ENCODE data around the gene ASCL4.
"Not testable (repeated sequence)": the region's sequence is repeated elsewhere in the genome, so short reads cannot be mapped to it uniquely, and the experiment has no call there.

ASCL4 gene, protein sequence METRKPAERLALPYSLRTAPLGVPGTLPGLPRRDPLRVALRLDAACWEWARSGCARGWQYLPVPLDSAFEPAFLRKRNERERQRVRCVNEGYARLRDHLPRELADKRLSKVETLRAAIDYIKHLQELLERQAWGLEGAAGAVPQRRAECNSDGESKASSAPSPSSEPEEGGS

DNA sequence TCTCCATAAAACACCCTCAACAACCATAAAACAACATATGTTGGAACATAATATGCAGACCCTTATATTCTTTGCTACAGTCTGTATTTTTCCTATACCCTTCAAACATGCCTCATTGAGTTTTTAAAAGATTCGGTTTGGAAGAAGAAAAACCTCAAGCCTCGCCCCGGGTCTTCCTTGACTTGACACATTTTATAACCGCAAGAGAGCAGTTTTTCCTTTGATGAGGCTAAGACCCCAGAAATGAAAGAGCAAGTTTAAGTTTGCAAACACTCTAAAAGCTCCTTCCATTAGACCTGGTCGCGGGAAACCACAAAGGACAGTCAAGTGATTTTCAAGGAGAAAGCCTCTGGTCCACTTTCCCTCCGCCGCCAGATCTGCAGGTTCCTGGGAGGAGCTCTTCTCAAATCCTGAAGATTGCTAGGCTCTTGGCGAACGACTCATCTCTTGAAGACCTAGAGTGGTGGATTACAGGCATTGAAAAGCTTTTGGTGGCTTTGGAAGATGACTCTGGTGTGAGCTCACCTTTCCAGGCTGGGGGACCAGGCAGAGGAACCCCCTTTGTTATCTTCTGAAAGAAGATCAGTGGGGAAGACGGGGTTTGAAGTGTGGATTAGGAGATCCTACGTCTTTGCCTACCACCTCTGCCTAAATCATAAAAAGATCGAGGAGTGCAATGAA, at the start of gene ASCL4:
Gene ASCL4 (plus strand): TSS at position 356 of the 681 bp plus-strand sequence. CDS start 515 bp downstream, outside the sequence.
- DNase-seq (ENCODE audit: low read depth) = no peak

DNA sequence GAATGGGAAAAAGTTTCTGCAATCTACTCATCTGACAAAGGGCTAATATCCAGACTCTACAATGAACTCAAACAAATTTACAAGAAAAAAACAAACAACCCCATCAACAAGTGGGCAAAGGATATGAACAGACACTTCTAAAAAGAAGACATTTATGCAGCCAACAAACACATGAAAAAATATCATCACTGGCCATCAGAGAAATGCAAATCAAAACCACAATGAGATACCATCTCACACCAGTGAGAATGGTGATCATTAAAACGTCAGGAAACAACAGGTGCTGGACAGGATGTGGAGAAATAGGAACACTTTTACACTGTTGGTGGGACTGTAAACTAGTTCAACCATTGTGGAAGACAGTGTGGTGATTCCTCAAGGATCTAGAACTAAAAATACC, 47.2 kb upstream of the ASCL4 start:
- not testable (repeated sequence) for DNase-seq (ENCODE audit: low read depth)

DNA sequence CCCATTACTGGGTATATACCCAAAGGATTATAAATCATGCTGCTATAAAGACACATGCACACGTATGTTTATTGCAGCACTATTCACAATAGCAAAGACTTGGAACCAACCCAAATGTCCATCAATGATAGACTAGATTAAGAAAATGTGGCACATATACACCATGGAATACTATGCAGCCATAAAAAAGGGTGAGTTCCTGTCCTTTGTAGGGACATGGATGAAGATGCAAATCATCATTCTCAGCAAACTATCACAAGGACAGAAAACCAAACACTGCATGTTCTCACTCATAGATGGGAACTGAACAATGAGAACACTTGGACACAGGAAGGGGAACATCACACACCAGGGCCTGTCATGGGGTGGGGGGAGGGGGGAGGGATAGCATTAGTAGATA, 46.8 kb upstream of the ASCL4 start:
- DNase-seq (ENCODE audit: low read depth) = not testable (repeated sequence)

DNA sequence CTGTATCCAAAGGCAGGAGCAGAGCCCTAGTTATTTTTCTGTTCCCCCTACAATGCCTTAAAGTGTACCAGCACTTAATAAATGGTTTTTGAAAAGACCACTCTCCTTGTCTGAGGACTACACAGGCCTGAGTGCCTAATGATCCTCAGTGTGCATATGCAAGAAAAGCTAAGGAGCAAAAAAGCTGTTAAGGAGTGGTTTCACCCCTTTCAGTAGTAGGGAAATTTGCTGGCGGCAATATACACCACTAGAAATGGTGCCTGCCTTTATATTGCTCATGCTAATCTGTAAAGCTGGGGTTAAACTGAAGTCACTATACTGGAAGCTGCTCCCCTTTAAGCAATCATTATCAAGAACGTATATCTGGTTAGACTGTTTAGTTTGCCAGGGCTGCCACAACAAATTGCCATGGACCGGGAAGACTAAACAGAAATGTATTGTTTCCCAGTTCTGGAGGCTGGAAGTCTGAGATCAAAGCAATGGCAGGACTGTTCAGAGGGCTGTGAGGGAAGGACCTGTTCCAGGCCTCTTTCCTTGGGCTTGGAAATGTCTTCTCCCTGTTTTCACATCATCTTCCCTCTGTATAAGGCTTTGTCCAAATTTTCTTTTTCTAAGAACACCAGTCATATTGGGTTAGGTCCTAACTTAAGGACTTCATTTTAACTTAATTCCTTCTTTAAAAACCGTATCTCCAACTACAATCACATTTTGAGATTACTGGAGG, 43.7 kb upstream of the ASCL4 start:
- no peak for DNase-seq (ENCODE audit: low read depth)

DNA sequence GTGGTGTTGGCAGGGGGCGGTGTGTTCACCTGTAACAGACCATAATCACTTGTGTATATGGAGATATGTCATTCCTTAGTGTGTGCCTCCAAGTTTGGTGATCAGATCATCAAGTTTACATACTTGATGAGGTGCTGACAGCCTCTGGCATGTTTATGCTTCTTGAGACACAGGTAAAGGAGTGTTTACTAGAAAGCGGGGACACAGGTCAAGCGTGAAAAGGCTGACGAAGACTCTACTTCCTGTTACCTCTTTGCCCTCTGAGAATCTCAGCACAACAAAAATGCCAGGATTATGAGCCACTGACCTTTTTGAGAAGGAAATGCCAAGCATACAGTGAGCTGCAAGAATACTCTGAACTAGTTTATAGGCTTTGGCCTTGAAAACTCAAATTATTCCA, 43.1 kb upstream of the ASCL4 start:
- DNase-seq (ENCODE audit: low read depth) = no peak

DNA sequence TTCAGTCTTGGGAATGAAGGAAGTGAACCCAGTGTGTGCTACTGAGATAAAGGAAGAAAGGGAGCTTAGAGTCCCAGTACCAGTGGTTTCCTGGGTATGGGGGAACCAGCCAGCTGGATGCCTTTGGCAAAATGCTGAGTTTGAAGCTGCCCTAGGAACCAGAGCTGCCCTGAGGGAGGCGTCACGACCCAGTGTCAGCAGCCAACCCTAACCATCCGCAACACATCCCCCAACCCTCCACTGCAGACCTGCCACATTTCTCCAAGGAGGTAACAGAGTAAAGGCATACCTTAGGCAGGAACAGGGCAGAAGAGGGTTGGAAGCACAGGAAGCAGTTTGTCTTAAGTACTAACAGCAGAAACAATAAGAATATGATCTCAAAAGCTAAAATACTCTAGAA, 42.1 kb upstream of the ASCL4 start:
- DNase-seq (ENCODE audit: low read depth) = no peak

DNA sequence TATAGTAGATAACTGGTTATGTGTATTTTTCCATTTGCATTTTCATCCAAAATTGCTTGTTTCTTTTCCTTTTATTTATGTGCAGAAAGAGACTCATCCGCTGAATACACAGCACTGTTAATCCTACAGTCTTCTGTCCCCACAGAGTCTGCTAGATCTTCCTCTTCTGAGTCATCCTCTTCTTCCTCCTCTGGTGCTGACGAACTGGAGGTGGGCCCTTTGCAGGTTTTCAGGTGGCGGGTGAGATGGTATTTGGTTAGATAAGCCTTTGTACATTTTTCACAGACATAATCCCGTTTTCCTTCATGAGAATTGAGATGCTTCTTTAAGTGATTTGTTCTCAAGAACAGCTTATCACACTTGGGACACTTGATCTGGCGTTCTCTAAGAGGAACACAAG, 40.4 kb upstream of the ASCL4 start:
- DNase-seq (ENCODE audit: low read depth) = no peak

DNA sequence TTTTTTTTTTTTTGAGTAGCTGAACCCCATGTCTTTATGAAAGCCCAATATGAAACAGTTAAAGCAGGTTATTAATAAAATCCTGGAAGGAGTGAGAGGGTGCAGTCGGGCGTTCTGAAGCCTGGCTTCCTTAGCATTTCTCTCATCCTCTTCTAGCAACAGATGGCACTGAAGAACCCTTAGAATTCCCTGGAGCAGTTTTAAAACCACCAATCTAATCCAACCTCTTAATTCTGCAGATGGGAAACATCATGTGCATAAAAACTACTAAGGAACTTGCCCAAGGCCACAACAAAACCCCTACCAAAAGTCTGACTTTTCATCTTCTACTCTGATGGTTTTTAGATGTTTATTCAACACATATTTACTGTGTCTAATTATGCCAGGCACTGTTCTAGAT, 38.7 kb upstream of the ASCL4 start:
- no peak for DNase-seq (ENCODE audit: low read depth)

DNA sequence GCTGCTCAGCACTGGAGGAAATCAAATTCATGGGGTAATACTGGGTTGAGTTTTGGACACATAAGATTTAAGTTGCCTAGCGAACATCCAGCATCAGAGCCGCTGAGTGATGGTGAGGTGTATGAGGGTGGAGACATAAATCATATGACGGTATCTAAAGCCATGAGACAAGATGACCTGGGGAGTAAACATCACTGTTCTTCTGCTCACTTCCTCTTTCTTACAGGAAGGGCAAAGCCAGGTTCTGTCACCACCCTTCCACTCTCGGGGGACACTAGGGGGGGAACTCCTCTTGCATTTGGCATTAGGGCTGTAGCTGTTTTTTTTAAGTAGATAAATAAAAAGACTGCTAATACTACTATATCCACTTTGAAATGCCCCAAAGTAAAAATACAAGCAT, 37.6 kb upstream of the ASCL4 start:
- no peak for DNase-seq (ENCODE audit: low read depth)

DNA sequence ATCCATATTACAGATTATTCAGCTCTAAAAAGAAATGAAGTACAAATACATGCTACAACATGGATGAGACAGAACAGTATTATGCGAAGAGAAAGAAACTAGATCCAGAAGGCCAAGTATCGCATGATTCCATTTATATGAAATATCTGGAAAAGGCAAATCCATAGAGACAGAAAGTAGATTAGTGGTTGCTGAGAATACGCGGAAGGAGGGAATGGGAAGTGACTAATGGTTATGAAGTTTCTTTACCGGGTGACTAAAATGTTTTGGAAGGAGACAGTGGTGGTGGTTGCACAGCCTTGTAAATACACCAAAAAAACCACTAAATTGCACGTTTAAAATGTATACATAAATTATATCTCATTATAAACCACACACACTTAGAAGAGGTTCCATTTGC, 26.0 kb upstream of the ASCL4 start:
- DNase-seq (ENCODE audit: low read depth) = no peak

DNA sequence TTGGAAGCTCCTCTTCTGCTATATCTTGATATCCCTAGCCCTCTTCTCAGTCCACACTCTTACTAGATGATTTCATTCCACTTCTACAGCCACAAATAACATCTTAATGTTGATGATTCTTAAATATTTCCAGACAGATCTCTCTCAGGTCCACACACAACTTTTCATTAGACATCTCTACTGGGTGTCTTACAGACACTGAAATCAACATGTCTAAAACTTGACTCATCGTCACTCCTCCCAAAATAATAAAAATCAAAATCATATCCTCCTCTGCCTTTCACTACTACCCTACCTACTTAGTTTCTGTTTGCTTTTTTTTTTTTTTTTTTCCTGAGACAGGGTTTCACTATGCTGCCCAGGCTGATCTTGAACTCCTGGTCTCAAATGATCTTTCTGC, 25.4 kb upstream of the ASCL4 start:
- DNase-seq (ENCODE audit: low read depth) = no peak

DNA sequence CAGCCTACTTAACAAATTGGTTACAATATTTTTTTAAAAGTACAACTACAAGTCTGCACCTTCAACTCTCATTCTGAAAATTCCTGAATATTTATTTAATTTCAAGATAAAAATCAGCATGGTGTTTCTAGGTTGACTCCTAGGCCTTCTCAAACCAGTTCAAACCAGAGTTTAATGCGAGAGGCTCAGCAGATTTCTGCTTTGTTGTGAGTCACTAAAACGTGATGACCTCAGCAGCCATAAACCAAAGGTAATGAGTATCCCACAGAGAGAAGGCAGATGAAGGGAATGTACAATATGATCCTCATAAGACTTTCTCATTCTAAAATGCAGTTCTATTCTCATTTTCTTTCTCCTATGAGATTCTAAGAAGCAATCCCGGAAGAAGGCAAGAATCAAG, 15.1 kb upstream of the ASCL4 start:
- no peak for DNase-seq (ENCODE audit: low read depth)

DNA sequence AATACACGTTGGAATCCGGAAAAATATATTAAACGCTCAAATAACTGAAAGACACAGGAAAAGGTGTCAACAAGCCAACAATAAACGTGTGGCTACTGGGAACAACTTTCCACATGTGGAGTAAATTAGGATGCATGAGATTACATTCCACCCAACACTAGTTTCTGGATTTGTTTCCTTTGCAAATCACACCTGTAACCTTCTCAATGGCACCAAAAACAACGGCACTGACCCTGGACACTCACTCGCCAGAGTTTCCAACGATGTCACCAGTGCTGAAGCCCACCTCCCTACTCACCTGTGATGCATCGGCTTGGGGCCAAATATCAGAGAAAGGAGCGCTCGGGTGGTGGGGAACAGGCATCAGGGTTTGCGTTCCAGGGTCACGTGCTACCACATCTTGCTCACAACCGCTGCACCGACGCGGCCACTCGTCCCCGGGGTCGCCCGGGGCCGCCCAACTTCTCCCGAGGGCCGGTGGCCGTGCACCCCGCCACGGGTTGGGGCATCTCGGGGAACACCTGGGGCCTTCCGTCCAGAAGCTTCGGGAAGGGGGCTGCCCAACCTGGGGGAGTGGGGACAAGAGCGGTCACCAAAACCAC, 14.2 kb upstream of the ASCL4 start:
- DNase-seq (ENCODE audit: low read depth) = no peak

DNA sequence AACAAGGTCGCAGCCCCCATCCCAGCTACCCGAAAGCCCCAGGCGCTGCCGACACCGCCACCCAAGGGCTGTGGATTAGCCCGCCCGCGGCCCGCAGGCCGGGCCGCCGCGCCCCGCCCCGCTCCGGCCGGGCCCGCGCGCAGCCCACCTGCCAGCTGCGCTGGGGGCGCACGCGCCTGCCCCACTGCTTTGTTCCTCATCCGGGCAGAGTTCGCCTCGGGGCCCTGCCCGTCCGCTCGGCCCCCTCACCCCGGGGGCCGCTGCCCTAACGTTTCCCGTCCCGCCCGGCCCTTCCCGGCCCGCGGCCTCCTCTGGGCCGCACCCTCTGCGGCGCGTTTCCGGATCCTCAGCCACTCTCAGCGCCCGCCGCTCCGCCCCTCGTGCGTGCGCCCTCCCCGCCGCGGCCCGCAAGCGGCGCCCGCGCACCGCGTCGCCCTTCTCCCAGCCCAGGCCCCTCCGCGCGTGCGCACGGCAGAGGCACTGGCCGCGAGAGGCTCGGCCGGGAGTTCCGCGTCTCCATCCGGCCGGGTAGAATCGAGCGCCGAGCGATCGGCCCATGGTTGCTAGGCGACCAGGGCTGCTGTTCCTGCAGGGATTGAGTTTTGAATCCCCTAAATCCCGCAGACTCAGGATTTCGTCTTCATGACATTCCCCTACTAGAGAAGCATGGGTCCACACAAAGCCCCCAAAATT, 13.5 kb upstream of the ASCL4 start, which contains the start of gene PRDM4:
Gene PRDM4 (minus strand): TSS at position 329 of the 693 bp plus-strand sequence. CDS start 622 bp downstream, outside the sequence.
- DNase-seq (ENCODE audit: low read depth) = peak; percentile 75

DNA sequence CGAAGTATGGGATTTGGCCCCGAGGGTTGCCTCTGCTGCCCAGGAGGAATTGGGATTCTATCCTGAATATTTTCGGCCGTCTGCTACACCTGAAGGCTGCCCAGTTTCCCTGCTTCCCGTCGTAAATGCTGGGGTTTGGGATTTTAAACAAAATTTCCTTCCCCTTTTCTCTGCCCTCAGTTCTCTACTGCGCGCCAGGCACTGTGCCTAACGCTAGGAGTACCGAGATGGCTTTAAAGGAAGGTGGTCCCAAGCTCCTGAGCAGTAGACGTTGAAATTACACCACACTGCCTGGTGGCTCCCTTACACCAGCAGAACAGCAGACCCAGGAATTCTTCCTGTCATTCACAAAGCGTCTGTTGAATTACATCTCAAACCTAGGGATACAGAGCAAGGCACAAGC, 13.0 kb upstream of the ASCL4 start:
- DNase-seq (ENCODE audit: low read depth) = no peak

DNA sequence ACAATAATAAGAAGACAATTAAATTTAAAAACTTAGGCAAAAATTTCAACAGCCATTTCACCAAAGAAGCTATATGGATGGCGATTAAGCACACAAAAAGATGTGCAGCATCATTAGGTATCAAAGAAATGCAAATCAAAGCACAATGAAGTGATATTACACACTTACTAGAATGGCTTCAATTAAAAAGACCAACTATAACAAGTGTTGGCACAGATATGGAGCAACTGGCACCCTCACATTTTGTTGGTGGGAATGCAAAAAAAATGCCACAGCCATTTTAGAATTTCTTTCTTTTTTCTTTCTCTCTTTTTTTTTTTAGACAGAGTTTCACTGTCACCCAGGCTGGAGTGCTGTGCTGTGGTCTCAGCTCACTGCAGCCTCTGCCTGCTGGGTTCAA, 11.6 kb upstream of the ASCL4 start:
- DNase-seq (ENCODE audit: low read depth) = no peak

DNA sequence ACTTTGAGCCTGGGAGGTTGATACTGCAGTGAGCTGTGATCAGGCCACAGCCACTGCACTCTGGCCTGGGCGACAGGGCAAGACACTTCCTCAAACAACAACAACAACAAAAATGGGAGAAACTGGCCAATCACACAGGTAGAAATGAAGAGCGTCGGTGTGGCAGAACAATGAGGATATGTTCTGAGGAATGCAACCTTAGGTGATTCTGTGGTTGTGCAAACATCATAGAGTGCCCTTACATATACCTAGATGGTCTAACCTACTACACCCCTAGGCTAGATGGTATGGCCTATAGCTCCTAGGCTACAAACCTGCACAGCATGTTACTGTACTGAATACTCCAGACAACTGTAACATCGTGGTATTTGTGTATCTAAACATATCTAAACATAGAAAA, 9.9 kb upstream of the ASCL4 start:
- no peak for DNase-seq (ENCODE audit: low read depth)

DNA sequence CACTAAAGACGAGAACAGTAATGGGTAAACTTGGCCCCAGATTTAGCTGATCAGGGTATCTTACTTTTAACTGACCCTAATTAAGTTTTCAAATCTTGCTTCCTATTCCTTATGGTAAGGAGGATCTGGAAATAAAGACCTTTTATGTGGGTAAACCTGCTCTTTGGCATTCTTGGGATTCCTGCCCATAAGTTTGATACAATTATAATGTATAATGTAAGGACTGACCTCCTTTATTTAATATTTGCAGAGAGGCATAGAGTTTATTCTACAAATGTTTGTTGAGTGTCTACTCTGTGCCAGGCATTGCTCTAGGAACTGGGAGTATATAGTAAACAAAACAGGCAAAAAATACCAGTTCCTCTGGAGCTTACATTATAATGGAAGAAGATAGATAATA, 9.2 kb upstream of the ASCL4 start:
- DNase-seq (ENCODE audit: low read depth) = no peak

DNA sequence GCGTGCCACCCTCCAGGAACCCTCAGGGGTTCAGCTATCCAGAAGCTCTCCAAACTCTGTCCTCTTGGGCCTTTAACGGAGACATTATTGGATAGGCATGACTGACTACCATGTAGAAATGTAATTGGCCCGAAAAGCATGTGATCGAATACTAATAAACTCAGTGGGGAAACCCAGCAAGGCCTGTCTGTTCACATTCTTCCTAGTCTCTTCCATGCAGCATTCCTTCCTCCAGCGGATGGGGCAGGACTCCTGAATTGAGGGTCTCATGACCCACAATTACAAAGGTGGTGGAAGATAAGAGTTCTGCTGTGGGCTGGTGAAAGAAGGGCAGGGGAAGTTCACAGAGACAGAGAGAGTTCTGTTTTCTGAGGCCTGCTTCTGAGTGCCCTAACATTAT, 7.0 kb upstream of the ASCL4 start:
- no peak for DNase-seq (ENCODE audit: low read depth)

DNA sequence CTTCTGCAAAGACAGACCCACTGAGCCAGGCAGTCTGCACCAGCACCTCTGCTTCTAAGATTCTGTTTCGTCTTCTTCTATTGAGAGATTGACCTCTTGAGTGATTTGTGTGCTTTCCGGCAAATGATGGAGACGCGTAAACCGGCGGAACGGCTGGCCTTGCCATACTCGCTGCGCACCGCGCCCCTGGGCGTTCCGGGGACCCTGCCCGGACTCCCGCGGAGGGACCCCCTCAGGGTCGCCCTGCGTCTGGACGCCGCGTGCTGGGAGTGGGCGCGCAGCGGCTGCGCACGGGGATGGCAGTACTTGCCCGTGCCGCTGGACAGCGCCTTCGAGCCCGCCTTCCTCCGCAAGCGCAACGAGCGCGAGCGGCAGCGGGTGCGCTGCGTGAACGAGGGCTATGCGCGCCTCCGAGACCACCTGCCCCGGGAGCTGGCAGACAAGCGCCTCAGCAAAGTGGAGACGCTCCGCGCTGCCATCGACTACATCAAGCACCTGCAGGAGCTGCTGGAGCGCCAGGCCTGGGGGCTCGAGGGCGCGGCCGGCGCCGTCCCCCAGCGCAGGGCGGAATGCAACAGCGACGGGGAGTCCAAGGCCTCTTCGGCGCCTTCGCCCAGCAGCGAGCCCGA, 703 bp downstream of the ASCL4 start:
- no peak for DNase-seq (ENCODE audit: low read depth)

DNA sequence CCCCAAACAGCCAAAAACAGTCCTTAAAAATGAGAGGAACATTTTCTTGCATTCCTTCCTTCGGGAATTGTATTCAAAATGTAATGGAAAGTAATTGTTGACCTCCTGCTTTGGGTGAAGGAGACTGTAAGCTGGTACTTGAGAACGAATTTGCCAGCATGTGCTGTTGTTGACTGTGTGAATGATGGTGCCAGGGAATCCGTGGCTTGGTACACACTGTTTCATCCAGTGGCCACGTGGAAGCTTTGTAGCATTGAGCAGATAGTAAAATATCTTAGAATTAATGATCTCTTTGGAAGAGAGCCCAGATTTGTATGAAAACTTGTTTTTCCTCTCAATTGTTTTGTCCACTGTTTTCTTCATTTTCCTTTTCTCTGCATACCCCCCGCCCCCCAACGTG, 1.7 kb downstream of the ASCL4 start:
- no peak for DNase-seq (ENCODE audit: low read depth)

Data from stimulated activated CD8-positive, alpha-beta memory T cell treated with anti-CD3 and anti-CD28 coated beads, Interleukin-12 subunit alpha, Interleukin-12 subunit beta, amount 100 ng/mL, for 1 hour (primary cell).